ENCODE results near the gene CSGALNACT2.
"Not testable (repeated sequence)": the region's sequence is repeated elsewhere in the genome, so short reads cannot be mapped to it uniquely, and the experiment has no call there.

CSGALNACT2 gene

GRCh38 chr10:43174969-43175368 lies 36.7 kb downstream of the CSGALNACT2 start:
- CTCF ChIA-PET = interaction anchor here (1.1 to 3.0 kb wide), 5 partner anchors 19 to 34 kb away, joined by 3 to 9 read pairs (median 4); no protein-coding TSS in a partner anchor
- Histone ChIP-seq H3K4me3 (ENCODE audit: control insufficient read depth in 1 of 7, extremely low read depth in 1 of 7, insufficient read depth in 4 of 7, low read depth in 2 of 7, low read length in 6 of 7) (no peak overlapping the region), H3K4me1 (ENCODE audit: control extremely low read depth in 1 of 4, control insufficient read depth in 4 of 4, insufficient read depth in 4 of 4, low read length in 3 of 4) (peaks cover 0 to 11% (median 0%) of the 10 kb centered on the region in 4 experiments), H3K27ac (ENCODE audit: insufficient read depth in 1 of 2, low read depth in 1 of 2, low read length in 2 of 2, poor library complexity in 1 of 2, severe bottlenecking in 2 of 2) (no peak overlapping the region), H3K36me3 (ENCODE audit: control insufficient read depth in 4 of 4, insufficient read depth in 4 of 4, low read length in 3 of 4) (peaks cover 14 to 74% (median 56%) of the 10 kb centered on the region in 4 experiments), H3K27me3 (replicated peaks in 2 of 5; ENCODE audit: control insufficient read depth in 4 of 5, insufficient read depth in 5 of 5, low read length in 4 of 5) (no peaks in the 10 kb centered on the region), H3K9me3 (ENCODE audit: control extremely low read depth in 1 of 5, control insufficient read depth in 4 of 5, insufficient read depth in 2 of 5, low read depth in 1 of 5, low read length in 4 of 5) (peaks cover 0 to 18% (median 0%) of the 10 kb centered on the region in 5 experiments)
- WGBS (ENCODE audit: insufficient coverage) = 94% methylated on average over 6 of the region's 6 CpGs
- POLR2A ChIA-PET = no interaction called here
- DNase-seq = peak in 1 of 3 donors; percentile 31

GRCh38 chr10:43176271-43176670 lies 38.0 kb downstream of the CSGALNACT2 start:
- Histone ChIP-seq H3K4me3 (ENCODE audit: control insufficient read depth in 1 of 7, extremely low read depth in 1 of 7, insufficient read depth in 4 of 7, low read depth in 2 of 7, low read length in 6 of 7) (no peak overlapping the region), H3K9me3 (ENCODE audit: control extremely low read depth in 1 of 5, control insufficient read depth in 4 of 5, insufficient read depth in 2 of 5, low read depth in 1 of 5, low read length in 4 of 5) (peaks cover 0 to 18% (median 0%) of the 10 kb centered on the region in 5 experiments), H3K27ac (ENCODE audit: insufficient read depth in 1 of 2, low read depth in 1 of 2, low read length in 2 of 2, poor library complexity in 1 of 2, severe bottlenecking in 2 of 2) (no peak overlapping the region), H3K36me3 (ENCODE audit: control insufficient read depth in 4 of 4, insufficient read depth in 4 of 4, low read length in 3 of 4) (peaks cover 21 to 76% (median 65%) of the 10 kb centered on the region in 4 experiments), H3K27me3 (replicated peaks in 2 of 5; ENCODE audit: control insufficient read depth in 4 of 5, insufficient read depth in 5 of 5, low read length in 4 of 5) (no peaks in the 10 kb centered on the region), H3K4me1 (ENCODE audit: control extremely low read depth in 1 of 4, control insufficient read depth in 4 of 4, insufficient read depth in 4 of 4, low read length in 3 of 4) (peaks cover 0 to 6% (median 0%) of the 10 kb centered on the region in 4 experiments)
- WGBS (ENCODE audit: insufficient coverage) = 94% methylated on average over 3 of the region's 3 CpGs
- no peak for DNase-seq
- ChIA-PET CTCF (interaction anchor here (1.5 to 3.0 kb wide), 2 partner anchors 17 to 21 kb away, joined by 3 to 9 read pairs; no protein-coding TSS in a partner anchor), POLR2A (interaction anchor here (0.9 to 1.4 kb wide), 2 partner anchors 38 to 218 kb away, joined by 3 to 4 read pairs; partner anchors contain the start of gene CSGALNACT2)

- Histone ChIP-seq H3K27me3 (replicated peaks in 2 of 5; ENCODE audit: control insufficient read depth in 4 of 5, insufficient read depth in 5 of 5, low read length in 4 of 5) (no peaks in the 10 kb centered on the region), H3K27ac (ENCODE audit: insufficient read depth in 1 of 2, low read depth in 1 of 2, low read length in 2 of 2, poor library complexity in 1 of 2, severe bottlenecking in 2 of 2) (no peak overlapping the region), H3K9me3 (ENCODE audit: control extremely low read depth in 1 of 5, control insufficient read depth in 4 of 5, insufficient read depth in 2 of 5, low read depth in 1 of 5, low read length in 4 of 5) (peaks cover 0 to 18% (median 0%) of the 10 kb centered on the region in 5 experiments), H3K36me3 (ENCODE audit: control insufficient read depth in 4 of 4, insufficient read depth in 4 of 4, low read length in 3 of 4) (peaks cover 18 to 83% (median 65%) of the 10 kb centered on the region in 4 experiments), H3K4me1 (ENCODE audit: control extremely low read depth in 1 of 4, control insufficient read depth in 4 of 4, insufficient read depth in 4 of 4, low read length in 3 of 4) (peaks cover 0 to 3% (median 0%) of the 10 kb centered on the region in 4 experiments), H3K4me3 (ENCODE audit: control insufficient read depth in 1 of 7, extremely low read depth in 1 of 7, insufficient read depth in 4 of 7, low read depth in 2 of 7, low read length in 6 of 7) (no peak overlapping the region)
- ChIA-PET CTCF (no interaction called here), POLR2A (no interaction called here)
- no peak for DNase-seq
- WGBS (ENCODE audit: insufficient coverage) = no CpG with 5 or more reads among the region's 1 CpG
Measured at GRCh38 chr10:43177595-43177994, 39.4 kb downstream of the CSGALNACT2 start.

GRCh38 chr10:43181146-43181545 lies 42.9 kb downstream of the CSGALNACT2 start:
- POLR2A ChIA-PET = no interaction called here
- peaks cover 15 to 82% (median 55%) of the 10 kb centered on the region in 4 experiments for H3K36me3 ChIP-seq (ENCODE audit: control insufficient read depth in 4 of 4, insufficient read depth in 4 of 4, low read length in 3 of 4)

GRCh38 chr10:43183764-43184163 lies 45.5 kb downstream of the CSGALNACT2 start:
- CTCF ChIA-PET; DNase-seq; H3K4me3 ChIP-seq (ENCODE audit: control insufficient read depth in 1 of 7, extremely low read depth in 1 of 7, insufficient read depth in 4 of 7, low read depth in 2 of 7, low read length in 6 of 7); H3K9me3 ChIP-seq (ENCODE audit: control extremely low read depth in 1 of 5, control insufficient read depth in 4 of 5, insufficient read depth in 2 of 5, low read depth in 1 of 5, low read length in 4 of 5); H3K27me3 ChIP-seq (replicated peaks in 2 of 5; ENCODE audit: control insufficient read depth in 4 of 5, insufficient read depth in 5 of 5, low read length in 4 of 5); H3K27ac ChIP-seq (ENCODE audit: insufficient read depth in 1 of 2, low read depth in 1 of 2, low read length in 2 of 2, poor library complexity in 1 of 2, severe bottlenecking in 2 of 2); H3K4me1 ChIP-seq (ENCODE audit: control extremely low read depth in 1 of 4, control insufficient read depth in 4 of 4, insufficient read depth in 4 of 4, low read length in 3 of 4); POLR2A ChIA-PET: not testable (repeated sequence)
- WGBS (ENCODE audit: insufficient coverage) = no CpG with 5 or more reads among the region's 3 CpGs
- H3K36me3 ChIP-seq (ENCODE audit: control insufficient read depth in 4 of 4, insufficient read depth in 4 of 4, low read length in 3 of 4) = peaks cover 12 to 71% (median 43%) of the 10 kb centered on the region in 4 experiments

More at GRCh38 chr10:43181146-43181545, 42.9 kb downstream of the CSGALNACT2 start:
- no peak for DNase-seq
- CTCF ChIA-PET = interaction anchor here (0.7 to 1.3 kb wide), 5 partner anchors 9 to 52 kb away, joined by 3 to 5 read pairs (median 3); no protein-coding TSS in a partner anchor
- Histone ChIP-seq H3K9me3 (ENCODE audit: control extremely low read depth in 1 of 5, control insufficient read depth in 4 of 5, insufficient read depth in 2 of 5, low read depth in 1 of 5, low read length in 4 of 5) (peaks cover 0 to 18% (median 0%) of the 10 kb centered on the region in 5 experiments), H3K4me1 (ENCODE audit: control extremely low read depth in 1 of 4, control insufficient read depth in 4 of 4, insufficient read depth in 4 of 4, low read length in 3 of 4) (no peaks in the 10 kb centered on the region), H3K4me3 (ENCODE audit: control insufficient read depth in 1 of 7, extremely low read depth in 1 of 7, insufficient read depth in 4 of 7, low read depth in 2 of 7, low read length in 6 of 7) (no peak overlapping the region), H3K27me3 (replicated peaks in 2 of 5; ENCODE audit: control insufficient read depth in 4 of 5, insufficient read depth in 5 of 5, low read length in 4 of 5) (no peaks in the 10 kb centered on the region), H3K27ac (ENCODE audit: insufficient read depth in 1 of 2, low read depth in 1 of 2, low read length in 2 of 2, poor library complexity in 1 of 2, severe bottlenecking in 2 of 2) (no peak overlapping the region)
- no CpG with 5 or more reads among the region's 1 CpG for WGBS (ENCODE audit: insufficient coverage)

- Histone ChIP-seq H3K36me3 (ENCODE audit: control insufficient read depth in 4 of 4, insufficient read depth in 4 of 4, low read length in 3 of 4) (peaks cover 3 to 48% (median 27%) of the 10 kb centered on the region in 4 experiments), H3K27me3 (replicated peaks in 2 of 5; ENCODE audit: control insufficient read depth in 4 of 5, insufficient read depth in 5 of 5, low read length in 4 of 5) (no peaks in the 10 kb centered on the region), H3K4me3 (ENCODE audit: control insufficient read depth in 1 of 7, extremely low read depth in 1 of 7, insufficient read depth in 4 of 7, low read depth in 2 of 7, low read length in 6 of 7) (no peak overlapping the region), H3K9me3 (ENCODE audit: control extremely low read depth in 1 of 5, control insufficient read depth in 4 of 5, insufficient read depth in 2 of 5, low read depth in 1 of 5, low read length in 4 of 5) (peaks cover 0 to 2% (median 0%) of the 10 kb centered on the region in 5 experiments), H3K27ac (ENCODE audit: insufficient read depth in 1 of 2, low read depth in 1 of 2, low read length in 2 of 2, poor library complexity in 1 of 2, severe bottlenecking in 2 of 2) (no peak overlapping the region), H3K4me1 (ENCODE audit: control extremely low read depth in 1 of 4, control insufficient read depth in 4 of 4, insufficient read depth in 4 of 4, low read length in 3 of 4) (no peaks in the 10 kb centered on the region)
- no peak for DNase-seq
- ChIA-PET POLR2A (no interaction called here), CTCF (no interaction called here)
- WGBS (ENCODE audit: insufficient coverage) = 100% methylated on average over 1 of the region's 4 CpGs
Measured at GRCh38 chr10:43186150-43186549, 47.9 kb downstream of the CSGALNACT2 start.

GRCh38 chr10:43187213-43187612 lies 49.0 kb downstream of the CSGALNACT2 start:
- Histone ChIP-seq H3K36me3 (ENCODE audit: control insufficient read depth in 4 of 4, insufficient read depth in 4 of 4, low read length in 3 of 4) (peaks cover 3 to 42% (median 22%) of the 10 kb centered on the region in 4 experiments), H3K4me1 (ENCODE audit: control extremely low read depth in 1 of 4, control insufficient read depth in 4 of 4, insufficient read depth in 4 of 4, low read length in 3 of 4) (no peaks in the 10 kb centered on the region), H3K27me3 (replicated peaks in 2 of 5; ENCODE audit: control insufficient read depth in 4 of 5, insufficient read depth in 5 of 5, low read length in 4 of 5) (no peaks in the 10 kb centered on the region), H3K4me3 (ENCODE audit: control insufficient read depth in 1 of 7, extremely low read depth in 1 of 7, insufficient read depth in 4 of 7, low read depth in 2 of 7, low read length in 6 of 7) (no peak overlapping the region), H3K27ac (ENCODE audit: insufficient read depth in 1 of 2, low read depth in 1 of 2, low read length in 2 of 2, poor library complexity in 1 of 2, severe bottlenecking in 2 of 2) (no peak overlapping the region), H3K9me3 (ENCODE audit: control extremely low read depth in 1 of 5, control insufficient read depth in 4 of 5, insufficient read depth in 2 of 5, low read depth in 1 of 5, low read length in 4 of 5) (peaks cover 0 to 2% (median 0%) of the 10 kb centered on the region in 5 experiments)
- WGBS (ENCODE audit: insufficient coverage) = 100% methylated on average over 2 of the region's 3 CpGs
- ChIA-PET CTCF (interaction anchor here (0.8 to 1.3 kb wide), 2 partner anchors 13 to 15 kb away, joined by 3 read pairs; no protein-coding TSS in a partner anchor), POLR2A (no interaction called here)
- DNase-seq = no peak

Measured in common myeloid progenitor, CD34-positive (primary cell).